C4-2B (cell line): ENCODE measurements around the gene THOC6.
"Not testable (repeated sequence)": the region's sequence is repeated elsewhere in the genome, so short reads cannot be mapped to it uniquely, and the experiment has no call there.

Experiments used
- H3K27ac ChIP-seq: fragments of 450-650 bp; 2 replicates; pipeline ENCODE4 v1.5.1; 2017
- CTCF ChIP-seq: fragments of 450-650 bp; conservative IDR thresholded peaks from 2 replicates; pipeline ENCODE4 v1.5.1; 2017; ENCODE audit warnings: mild to moderate bottlenecking
- ZFX ChIP-seq: fragments of 450-650 bp; IDR thresholded peaks from 2 replicates; pipeline ENCODE4 v1.6.1; 2017

The THOC6 gene

GRCh38 chr16:3066440-3066748 is 42.6 kb downstream of the THOC6 start:
- TF ChIP-seq CTCF (no peak), ZFX (no peak)
- H3K27ac ChIP-seq: no peak overlapping the region

DNA sequence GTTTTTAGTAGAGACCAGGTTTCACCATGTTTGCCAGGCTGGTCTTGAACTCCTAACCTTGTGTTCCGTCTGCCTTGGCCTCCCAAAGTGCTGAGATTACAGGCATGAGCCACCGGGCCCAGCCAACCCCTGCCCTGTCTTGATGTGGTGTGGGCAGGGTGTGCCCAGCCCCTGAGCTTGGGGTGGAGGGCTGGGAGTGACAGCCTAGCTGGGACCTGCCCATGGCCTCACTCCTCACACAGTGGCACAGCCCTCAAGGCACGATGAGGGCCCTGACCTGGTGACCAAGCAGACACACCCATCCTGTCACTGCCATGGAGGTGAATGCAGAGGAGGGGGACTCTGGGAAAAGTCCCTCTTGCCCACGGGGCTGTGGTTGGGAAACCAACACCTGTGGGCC is 44.7 kb downstream of the THOC6 start:
- H3K27ac ChIP-seq: no peak overlapping the region
- TF ChIP-seq CTCF (no peak), ZFX (no peak)

DNA sequence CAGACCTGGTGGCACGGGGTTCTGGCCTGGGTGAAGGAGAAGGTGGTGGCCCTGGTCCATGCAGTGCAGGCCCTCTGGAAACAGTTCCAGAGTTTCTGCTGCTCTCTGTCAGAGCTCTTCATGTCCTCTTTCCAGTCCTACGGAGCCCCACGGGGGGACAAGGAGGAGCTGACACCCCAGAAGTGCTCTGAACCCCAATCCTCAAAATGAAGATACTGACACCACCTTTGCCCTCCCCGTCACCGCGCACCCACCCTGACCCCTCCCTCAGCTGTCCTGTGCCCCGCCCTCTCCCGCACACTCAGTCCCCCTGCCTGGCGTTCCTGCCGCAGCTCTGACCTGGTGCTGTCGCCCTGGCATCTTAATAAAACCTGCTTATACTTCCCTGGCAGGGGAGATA is 45.3 kb downstream of the THOC6 start:
- not testable (repeated sequence) for H3K27ac ChIP-seq

DNA sequence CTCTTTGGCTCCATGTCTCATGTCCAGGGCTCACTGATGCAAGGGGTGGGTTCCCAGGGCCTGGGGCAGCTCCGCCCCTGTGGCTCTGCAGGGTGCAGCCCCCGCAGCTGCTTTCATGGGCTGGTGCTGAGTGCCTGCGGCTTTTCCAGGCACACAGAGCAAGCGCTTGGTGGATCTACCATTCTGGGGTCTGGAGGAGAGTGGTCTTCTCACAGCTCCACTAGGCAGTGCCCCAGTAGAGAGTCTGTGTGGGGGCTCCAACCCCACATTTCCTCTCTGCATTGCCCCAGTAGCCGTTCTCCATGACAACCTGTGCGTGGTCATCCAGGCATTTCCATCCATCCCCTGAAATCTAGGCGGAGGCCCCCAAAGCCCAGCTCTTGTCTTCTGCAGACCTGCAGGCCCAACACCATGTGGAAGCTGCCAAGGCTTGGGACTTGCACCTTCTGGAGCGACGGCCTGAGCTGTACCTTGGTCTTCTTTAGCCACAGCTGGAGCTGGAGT is 46.8 kb downstream of the THOC6 start:
- TF ChIP-seq CTCF: no peak
- no peak for TF ChIP-seq ZFX
- no peak overlapping the region for H3K27ac ChIP-seq

DNA sequence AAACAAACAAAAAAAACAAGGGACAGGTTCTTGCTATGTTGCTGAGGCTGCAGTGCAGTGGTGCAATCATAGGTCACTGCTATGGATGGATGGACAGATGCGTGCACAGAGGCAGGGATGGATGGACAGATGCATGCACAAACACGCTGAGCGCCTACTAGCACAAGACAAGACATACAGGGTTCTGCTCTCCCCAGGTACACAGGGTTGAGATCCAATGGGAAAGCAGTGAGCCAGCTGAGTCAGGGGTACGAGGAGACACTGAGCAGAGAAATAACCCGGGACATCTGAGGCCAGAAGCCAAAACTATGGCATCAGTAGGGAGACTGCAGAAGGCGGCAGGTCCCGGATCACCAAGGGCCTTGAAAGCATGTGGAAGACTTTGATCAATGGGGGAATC is 47.8 kb downstream of the THOC6 start:
- no peak overlapping the region for H3K27ac ChIP-seq
- no peak for TF ChIP-seq ZFX
- TF ChIP-seq CTCF: no peak

DNA sequence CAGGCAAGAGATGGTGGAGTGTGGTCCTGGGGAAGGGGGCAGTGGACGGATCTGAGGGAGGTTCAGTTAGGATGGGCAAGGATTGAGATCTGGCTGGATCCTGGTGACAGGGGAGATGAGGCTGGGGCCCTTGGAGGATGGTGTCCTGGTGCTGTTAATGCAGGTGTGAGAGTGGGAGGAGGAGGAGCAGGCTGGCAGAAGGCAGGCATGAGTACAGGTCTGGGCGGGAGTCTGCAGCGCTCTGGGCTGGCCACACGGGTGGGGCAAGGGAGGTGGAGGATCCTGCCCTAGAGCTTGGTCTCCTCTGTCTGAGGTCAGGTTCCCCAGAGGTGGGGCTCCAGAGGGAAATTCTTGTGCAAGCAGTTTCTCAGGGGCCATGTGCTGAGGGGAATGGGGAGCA is 48.3 kb downstream of the THOC6 start:
- H3K27ac ChIP-seq: not testable (repeated sequence)

DNA sequence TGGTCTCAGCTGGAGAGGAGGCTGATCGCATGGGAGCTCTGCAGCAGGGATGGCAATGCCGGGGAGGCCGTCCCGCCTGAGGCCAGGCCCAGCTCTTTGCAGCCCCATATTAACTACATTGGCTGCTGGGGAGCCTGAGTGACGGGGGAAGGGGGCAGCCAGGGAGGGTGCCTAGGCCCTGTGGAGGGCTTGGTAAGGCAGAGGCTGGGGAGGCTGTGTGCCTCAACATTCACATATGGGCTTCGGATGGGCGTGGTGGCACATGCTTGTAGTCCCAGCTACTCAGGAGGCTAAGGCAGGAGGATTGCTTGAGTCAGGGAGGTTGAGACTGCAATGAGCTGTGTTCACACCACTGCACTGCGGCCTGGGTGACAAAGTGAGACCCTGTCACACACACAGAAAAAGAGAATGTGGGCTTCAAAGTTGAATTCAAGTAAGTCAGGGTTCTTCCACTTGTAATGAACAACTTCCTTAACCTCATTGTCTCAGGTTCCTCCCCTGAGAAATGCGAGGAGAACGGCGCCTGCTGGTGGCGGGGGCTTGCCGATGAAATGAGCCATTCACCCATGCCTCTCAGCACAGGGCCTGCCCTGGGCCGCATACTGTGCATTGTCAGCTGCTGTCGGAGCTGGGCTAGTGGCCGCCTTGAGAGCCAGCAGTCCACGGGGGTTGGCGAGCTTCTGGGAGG is 48.9 kb downstream of the THOC6 start:
- H3K27ac ChIP-seq: not testable (repeated sequence)

- H3K27ac ChIP-seq: no peak overlapping the region
Measured at GRCh38 chr16:3073448-3073847, 49.6 kb downstream of the THOC6 start.

More at GRCh38 chr16:3073448-3073847, 49.6 kb downstream of the THOC6 start:
- TF ChIP-seq ZFX: no peak
- no peak for TF ChIP-seq CTCF
